Measurements from ENCODE around the gene SPSB2. TPM values are rescaled to one million over a fixed set of nuclear protein-coding genes. Genes with fewer than 3 reads are reported as not detected.

The SPSB2 gene
- total RNA-seq, 1 experiment from 2014 or later: 9.2 TPM

DNA sequence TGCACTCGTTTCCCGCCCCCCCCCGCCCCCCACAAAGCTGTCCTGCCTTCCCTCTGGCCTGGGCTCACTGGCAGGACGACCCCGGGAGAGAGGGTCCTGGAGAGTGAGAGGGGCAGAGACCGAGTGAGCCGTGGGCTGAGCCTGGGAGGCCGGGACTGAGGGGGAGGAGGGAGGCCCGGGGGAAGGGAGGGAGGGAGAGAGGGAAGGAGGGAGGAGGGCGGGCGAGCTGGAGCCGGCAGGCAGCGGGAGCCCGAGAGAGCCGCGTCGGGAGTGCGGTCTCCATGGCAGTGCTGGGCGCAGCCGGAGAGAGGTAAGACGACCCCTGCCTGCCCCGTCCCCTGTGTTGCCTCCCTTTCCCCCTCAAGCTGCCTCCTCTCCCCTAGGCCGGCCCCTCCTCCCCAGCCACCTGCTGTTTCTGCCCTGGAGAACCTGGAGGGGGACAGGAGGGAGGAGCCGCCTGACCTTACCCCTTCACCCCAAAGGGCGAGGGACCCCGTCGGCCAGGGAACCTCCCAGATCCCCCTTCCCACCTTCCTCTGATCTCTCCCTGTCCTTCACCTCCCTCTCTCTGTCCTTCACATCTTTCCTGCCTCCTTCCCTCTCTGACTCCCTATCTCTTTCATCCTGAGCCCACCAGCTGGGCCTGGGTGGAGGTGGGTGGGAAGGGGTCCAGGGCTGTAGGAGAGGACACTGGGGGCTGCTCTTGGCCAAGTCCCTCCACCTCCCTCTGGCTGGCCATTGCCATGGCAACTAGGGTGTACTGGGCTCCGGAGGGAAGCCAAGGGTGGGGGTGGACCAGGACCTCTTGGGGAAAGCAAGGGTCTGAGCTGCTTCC is 51.3 kb downstream of the SPSB2 start, which contains the start of gene GPR162:
Gene GPR162, plus strand, starts transcription at position 231 of the 835 bp plus-strand sequence. CDS start 2,078 bp downstream, outside the sequence.
- TF ChIP-seq, protein P1, sequence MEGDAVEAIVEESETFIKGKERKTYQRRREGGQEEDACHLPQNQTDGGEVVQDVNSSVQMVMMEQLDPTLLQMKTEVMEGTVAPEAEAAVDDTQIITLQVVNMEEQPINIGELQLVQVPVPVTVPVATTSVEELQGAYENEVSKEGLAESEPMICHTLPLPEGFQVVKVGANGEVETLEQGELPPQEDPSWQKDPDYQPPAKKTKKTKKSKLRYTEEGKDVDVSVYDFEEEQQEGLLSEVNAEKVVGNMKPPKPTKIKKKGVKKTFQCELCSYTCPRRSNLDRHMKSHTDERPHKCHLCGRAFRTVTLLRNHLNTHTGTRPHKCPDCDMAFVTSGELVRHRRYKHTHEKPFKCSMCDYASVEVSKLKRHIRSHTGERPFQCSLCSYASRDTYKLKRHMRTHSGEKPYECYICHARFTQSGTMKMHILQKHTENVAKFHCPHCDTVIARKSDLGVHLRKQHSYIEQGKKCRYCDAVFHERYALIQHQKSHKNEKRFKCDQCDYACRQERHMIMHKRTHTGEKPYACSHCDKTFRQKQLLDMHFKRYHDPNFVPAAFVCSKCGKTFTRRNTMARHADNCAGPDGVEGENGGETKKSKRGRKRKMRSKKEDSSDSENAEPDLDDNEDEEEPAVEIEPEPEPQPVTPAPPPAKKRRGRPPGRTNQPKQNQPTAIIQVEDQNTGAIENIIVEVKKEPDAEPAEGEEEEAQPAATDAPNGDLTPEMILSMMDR (IDR thresholded peaks at IDR 0.05; ENCODE audit: unreplicated experiment): no peak
- ChIA-PET CTCF (interaction anchor here (0.6 to 1.6 kb wide), 8 partner anchors 11 to 251 kb away, joined by 3 to 8 read pairs (median 3); partner anchors contain the start of gene MLF2), POLR2A (interaction anchor here (0.5 kb wide), 1 partner anchor 51 kb away, joined by 4 read pairs; the partner anchor contains the start of gene SPSB2)
- Mint-ChIP-seq H3K27me3 (ENCODE audit: insufficient read depth, unreplicated experiment) (peaks cover 68% of the 10 kb centered on the region), H3K9me3 (ENCODE audit: unreplicated experiment) (no peaks in the 10 kb centered on the region), H3K4me3 (ENCODE audit: unreplicated experiment) (no peak within 1 kb of the TSS), H3K27ac (ENCODE audit: low read depth, unreplicated experiment) (no peak within 1 kb of the TSS), H3K36me3 (ENCODE audit: insufficient read depth, unreplicated experiment) (no peaks in the 10 kb centered on the region), H3K4me1 (ENCODE audit: insufficient read depth, unreplicated experiment) (peaks cover 9% of the 10 kb centered on the region)
- DNase-seq (ENCODE audit: unreplicated experiment): no peak
- intact Hi-C loops (cut with micrococcal nuclease): no loop called here
- BruUV-seq (replicated peaks): no TSS peak

Other genes starting within 250 kb of the SPSB2 start
- gene LPAR5, start 237.3 kb downstream of the SPSB2 start, total RNA-seq (2022): 2.5 and 2.7 TPM in 2 replicates
- gene ACRBP, start 225.9 kb downstream of the SPSB2 start, total RNA-seq (2022): 0.30 and 2.5 TPM in 2 replicates
- gene ING4, start 210.2 kb downstream of the SPSB2 start, total RNA-seq (2022): 15.2 and 16.1 TPM in 2 replicates
- 62.8 and 70.8 TPM in 2 replicates for gene ZNF384, start 183.9 kb downstream of the SPSB2 start, total RNA-seq (2022)
- gene PIANP, start 172.5 kb downstream of the SPSB2 start, total RNA-seq (2022): not detected in 2 replicates
- gene COPS7A, start 149.3 kb downstream of the SPSB2 start, total RNA-seq (2022): 55.5 and 61.3 TPM in 2 replicates
- 151 and 162 TPM in 2 replicates for gene MLF2, start 120.2 kb downstream of the SPSB2 start, total RNA-seq (2022)
- 242 and 284 TPM in 2 replicates for gene PTMS, start 106.9 kb downstream of the SPSB2 start, total RNA-seq (2022)
- gene LAG3, start 100.8 kb downstream of the SPSB2 start, total RNA-seq (2022): 0.58 and 1.0 TPM in 2 replicates
- not detected in 2 replicates for gene CD4, start 83.8 kb downstream of the SPSB2 start, total RNA-seq (2022)
- gene GPR162, start 51.5 kb downstream of the SPSB2 start, total RNA-seq (2022): not detected in 2 replicates
- 0.47 and 1.3 TPM in 2 replicates for gene P3H3, start 44.9 kb downstream of the SPSB2 start, total RNA-seq (2022)
- 0.47 TPM in 1 of 2 replicates, not detected in the other for gene GNB3, start 32.4 kb downstream of the SPSB2 start, total RNA-seq (2022)
- 11.7 and 25.5 TPM in 2 replicates for gene CDCA3, start 22.0 kb downstream of the SPSB2 start, total RNA-seq (2022)
- gene USP5, start 21.2 kb downstream of the SPSB2 start, total RNA-seq (2022): 62.5 and 80.2 TPM in 2 replicates
- gene TPI1, start 5.8 kb downstream of the SPSB2 start, total RNA-seq (2022): 498 and 549 TPM in 2 replicates
- 7.5 and 9.1 TPM in 2 replicates for gene LRRC23, start 31.5 kb upstream of the SPSB2 start, total RNA-seq (2022)
- 0.30 and 2.1 TPM in 2 replicates for gene ENO2, start 41.3 kb upstream of the SPSB2 start, total RNA-seq (2022)
- gene ATN1, start 54.7 kb upstream of the SPSB2 start, total RNA-seq (2022): 83.7 and 84.7 TPM in 2 replicates
- not detected in 2 replicates for gene RNU7-1, start 70.5 kb upstream of the SPSB2 start, total RNA-seq (2022)
- 176 and 196 TPM in 2 replicates for gene C12orf57, start 70.7 kb upstream of the SPSB2 start, total RNA-seq (2022)
- 10.3 and 13.2 TPM in 2 replicates for gene PTPN6, start 78.1 kb upstream of the SPSB2 start, total RNA-seq (2022)
- gene PHB2, start 97.4 kb upstream of the SPSB2 start, total RNA-seq (2022): 249 and 305 TPM in 2 replicates
- gene EMG1, start 97.6 kb upstream of the SPSB2 start, total RNA-seq (2022): 66.5 and 93.8 TPM in 2 replicates
- gene LPCAT3, start 145.2 kb upstream of the SPSB2 start, total RNA-seq (2022): 14.4 and 15.4 TPM in 2 replicates
- 6.0 and 11.5 TPM in 2 replicates for gene C1S, start 187.4 kb upstream of the SPSB2 start, total RNA-seq (2022)
- 13.1 and 16.7 TPM in 2 replicates for gene C1R, start 219.1 kb upstream of the SPSB2 start, total RNA-seq (2022)
- gene C1RL, start 235.9 kb upstream of the SPSB2 start, total RNA-seq (2022): 49.8 and 55.7 TPM in 2 replicates